Stimulated activated CD8-positive, alpha-beta memory T cell treated with anti-CD3 and anti-CD28 coated beads, Interleukin-7, amount 100 ng/mL, for 48 hours (primary cell): ENCODE measurements around the gene SIRT4.
"Not testable (repeated sequence)": the region's sequence is repeated elsewhere in the genome, so short reads cannot be mapped to it uniquely, and the experiment has no call there.

Experiments used
- DNase-seq, 2 donors: peaks; one replicate each; pipeline ENCODE4 v3.0.0-alpha.2; 2020; ENCODE audit warnings: low read depth in 1 of 2; ENCODE audit errors: extremely low read depth in 1 of 2

Gene SIRT4

GRCh38 chr12:120332523-120332922, 30.4 kb downstream of the SIRT4 start:
- DNase-seq = no peak

- peak in 1 of 2 donors; percentile 20 for DNase-seq
Measured at GRCh38 chr12:120335447-120335846, 33.3 kb downstream of the SIRT4 start.

DNA sequence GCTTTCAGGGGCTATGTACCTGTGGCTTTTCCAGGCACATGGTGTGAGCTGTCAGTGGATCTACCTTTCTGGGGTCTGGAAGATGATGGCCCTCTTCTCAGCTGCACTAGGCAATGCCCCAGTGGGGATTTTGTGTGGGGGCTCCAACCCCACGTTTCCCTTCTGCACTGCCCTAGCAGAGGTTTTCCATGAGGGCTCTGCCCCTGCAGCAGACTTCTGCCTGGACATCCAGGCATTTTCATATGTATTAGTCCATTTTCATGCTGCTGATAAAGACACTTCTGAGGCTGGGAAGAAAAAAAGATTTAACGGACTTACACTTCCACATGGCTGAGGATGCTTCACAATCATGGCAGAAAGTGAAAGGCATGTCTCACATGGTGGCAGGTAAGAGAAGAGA, 34.3 kb downstream of the SIRT4 start:
- DNase-seq = not testable (repeated sequence)

- DNase-seq = no peak
Measured at GRCh38 chr12:120337730-120338129, 35.6 kb downstream of the SIRT4 start.

DNA sequence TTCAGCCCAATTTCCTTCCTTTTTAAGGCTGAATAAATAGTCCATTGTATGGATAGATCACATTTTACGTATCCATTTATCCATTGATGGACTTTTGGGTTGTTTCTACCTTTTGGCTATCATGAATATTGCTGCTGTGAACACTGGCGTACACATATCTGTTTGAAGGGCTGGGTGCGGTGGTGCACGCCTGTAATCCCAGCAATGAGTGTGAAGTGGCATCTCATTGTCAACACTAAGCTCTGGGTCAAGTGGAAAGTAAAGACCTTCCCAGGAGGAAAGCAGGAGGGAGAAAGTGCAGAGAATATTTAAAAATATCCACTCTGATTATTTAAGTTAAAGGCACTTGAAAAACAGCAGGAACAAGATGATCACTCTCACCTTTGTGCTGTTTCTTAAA, 37.1 kb downstream of the SIRT4 start:
- DNase-seq = no peak

GRCh38 chr12:120342175-120343038, 40.3 kb downstream of the SIRT4 start:
- no peak for DNase-seq

- DNase-seq = no peak
Measured at GRCh38 chr12:120343039-120343537, 41.0 kb downstream of the SIRT4 start.

DNA sequence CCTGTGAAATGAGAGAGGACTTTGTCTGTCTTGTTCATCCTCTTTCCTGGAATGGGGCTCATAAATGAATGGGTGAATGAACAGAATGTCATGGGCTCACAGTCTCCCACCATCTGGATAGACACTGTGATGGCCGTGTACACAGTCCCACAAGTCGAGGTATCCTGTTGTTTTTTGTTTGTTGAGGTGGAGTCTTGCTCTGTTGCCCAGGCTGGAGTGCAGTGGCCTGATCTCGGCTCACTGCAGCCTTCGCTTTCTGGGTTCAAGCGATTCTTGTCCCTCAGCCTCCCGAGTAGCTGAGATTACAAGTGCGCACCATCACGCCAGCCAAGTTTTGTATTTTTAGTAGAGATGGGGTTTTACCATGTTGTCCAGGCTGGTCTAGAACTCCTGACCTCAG, 41.6 kb downstream of the SIRT4 start:
- no peak for DNase-seq

DNA sequence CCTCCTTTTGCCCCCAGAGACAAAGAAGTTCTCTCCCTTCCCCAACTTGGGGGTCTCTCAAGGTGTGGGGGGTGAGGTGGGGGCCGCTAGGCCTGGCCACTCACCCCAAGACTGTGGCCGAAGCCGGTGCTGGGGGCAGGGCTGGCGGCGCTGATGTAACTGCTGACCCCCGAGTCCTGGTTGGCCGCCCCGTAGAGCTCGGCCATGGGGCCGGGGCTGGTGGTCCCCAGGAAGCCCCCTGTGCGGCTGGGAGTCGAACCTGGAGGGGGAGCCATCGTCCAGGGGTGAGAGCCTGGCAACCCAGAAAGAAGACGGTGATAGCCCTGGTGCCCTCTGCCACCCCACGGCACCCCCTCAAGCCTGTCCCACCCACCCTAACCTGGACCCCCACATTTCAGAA, 43.9 kb downstream of the SIRT4 start:
- DNase-seq = no peak

- no peak for DNase-seq
Measured at GRCh38 chr12:120346681-120347080, 44.6 kb downstream of the SIRT4 start.

- no peak for DNase-seq
Measured at GRCh38 chr12:120347766-120348165, 45.6 kb downstream of the SIRT4 start.

GRCh38 chr12:120350576-120351350, 48.6 kb downstream of the SIRT4 start:
- DNase-seq = no peak

DNA sequence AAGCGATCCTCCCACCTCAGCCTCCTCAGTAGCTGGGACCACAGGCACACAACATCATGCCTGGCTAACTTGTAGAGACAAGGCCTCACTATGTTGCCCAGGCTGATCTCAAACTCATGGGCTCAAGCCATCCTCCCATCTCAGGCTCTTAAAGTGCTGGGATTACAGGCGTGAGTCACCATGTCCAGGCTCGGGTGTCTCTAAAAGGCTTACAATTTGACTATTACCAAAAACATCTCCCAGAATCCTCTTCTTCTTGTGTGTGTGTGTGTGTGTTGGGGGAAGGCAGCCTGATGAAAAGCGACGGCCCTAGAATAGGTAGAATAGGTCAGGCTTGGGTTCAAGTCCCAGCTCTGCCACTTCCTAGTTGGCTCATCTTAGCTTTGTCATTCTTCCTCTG, 50.0 kb downstream of the SIRT4 start:
- DNase-seq = no peak

DNA sequence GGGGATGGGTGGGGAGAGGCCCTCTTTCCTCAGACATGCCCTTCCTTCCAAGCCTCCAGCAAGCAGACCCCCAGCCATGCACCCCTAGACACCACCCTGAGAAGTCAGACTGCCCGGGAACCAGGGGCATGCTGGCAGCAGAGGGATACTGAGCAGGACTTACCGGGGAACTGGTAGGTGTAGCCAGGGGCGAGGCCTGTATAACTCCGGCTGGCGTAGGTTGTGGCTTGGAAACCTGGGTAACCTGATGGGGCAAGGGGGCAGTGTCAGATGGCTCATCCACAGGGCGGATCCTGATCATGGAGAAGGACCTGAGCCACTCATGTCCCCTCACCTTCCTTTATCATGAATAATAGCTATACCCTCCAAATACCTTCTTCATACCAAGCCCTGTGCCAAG, 51.0 kb downstream of the SIRT4 start:
- DNase-seq = no peak

DNA sequence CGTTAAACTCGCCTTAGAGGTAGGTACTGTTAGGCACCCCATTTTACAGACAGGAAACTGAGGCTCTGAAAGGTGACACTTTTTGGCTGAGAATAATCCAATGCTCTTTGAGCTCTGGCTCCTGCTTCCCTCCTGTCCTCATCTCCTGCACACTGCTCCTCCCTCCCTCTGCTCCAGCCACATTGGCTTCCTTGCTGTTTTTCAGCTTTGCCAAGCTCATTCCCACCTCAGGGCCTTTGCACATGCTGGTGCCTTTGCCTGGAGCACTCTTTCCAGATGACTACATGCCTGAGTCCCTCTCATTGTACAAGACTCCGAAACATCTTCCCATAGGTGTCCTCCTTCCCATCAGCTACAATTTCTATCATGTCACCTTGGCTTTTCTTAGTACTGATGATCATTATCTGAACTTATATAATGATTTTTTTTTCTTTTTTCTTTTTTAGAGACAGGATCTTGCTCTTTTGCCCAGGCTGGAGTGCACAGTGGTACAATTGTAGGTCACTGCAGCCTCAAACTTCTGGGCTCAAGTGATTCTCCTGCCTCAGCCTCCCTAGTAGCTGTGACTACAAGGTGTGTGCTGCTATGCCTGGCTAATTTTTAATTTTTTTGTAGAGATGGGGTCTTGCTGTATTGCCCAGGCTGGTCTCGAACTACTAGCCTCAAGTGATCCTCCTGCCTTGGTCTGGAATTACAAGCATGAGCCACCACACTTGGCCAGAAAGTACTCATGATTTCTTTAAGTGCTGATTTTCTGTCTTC, 51.6 kb downstream of the SIRT4 start:
- DNase-seq = no peak

DNA sequence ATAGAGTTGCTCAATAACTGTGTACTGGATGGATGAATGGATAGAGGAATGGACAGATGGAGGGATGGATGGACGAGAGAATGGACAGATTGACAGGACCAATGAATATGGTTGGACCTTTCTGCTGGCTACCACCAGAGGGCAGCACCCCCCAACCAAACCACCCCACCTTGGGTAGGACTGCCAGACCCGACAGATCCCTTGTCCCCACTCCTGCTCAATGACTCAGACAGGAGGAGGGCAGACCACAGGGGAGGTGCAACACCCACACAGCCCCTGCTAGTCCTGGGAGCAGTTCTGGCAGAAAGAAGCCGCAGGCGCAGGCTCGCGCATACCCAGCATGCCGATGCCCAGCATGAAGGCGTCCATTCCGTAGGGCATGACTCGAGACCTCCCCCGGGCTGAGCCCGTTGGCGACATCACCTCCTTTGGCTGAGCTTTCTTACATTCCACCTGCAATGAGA, 54.5 kb downstream of the SIRT4 start:
- DNase-seq = peak; percentile 61 to 72

GRCh38 chr12:120357104-120357503, 55.0 kb downstream of the SIRT4 start:
- DNase-seq = no peak

GRCh38 chr12:120358412-120359100, 56.4 kb downstream of the SIRT4 start:
- no peak for DNase-seq

DNA sequence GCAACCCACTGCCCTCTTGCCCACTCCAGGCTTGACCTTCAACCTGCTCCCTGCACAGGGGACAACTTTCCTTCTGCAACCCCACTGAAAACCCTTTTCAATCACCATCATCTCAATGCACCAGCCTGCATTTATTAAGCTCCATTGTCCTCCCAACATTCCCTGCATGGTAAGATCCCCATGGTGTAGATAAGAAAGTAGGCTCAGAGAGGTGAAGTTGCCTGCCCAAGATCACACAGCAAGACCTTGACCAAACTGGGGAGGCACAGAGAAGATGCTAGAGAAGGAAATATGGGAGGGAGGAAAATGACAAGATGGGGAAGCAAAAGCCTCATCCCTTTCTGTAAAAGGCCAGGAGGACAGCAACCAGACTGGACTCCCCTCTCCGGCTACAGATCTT, 57.0 kb downstream of the SIRT4 start:
- no peak for DNase-seq

GRCh38 chr12:120361506-120362208, 59.5 kb downstream of the SIRT4 start:
- DNase-seq = no peak
